Prostate gland (tissue), 2 donors: Measurements from ENCODE around the gene DISP2.

Source experiments
- CTCF ChIP-seq, 4 experiments: fragments of 200-600 bp in 2 of 4; fragments of 450-650 bp in 2 of 4; sonication (generic) in 2 of 4; IDR thresholded peaks; 1 replicate in 3 of 4; 2 replicates in 1 of 4; pipeline ENCODE4 v1.5.1; 2016 to 2019; ENCODE audit warnings: antibody characterized with exemption in 4 of 4, mild to moderate bottlenecking in 2 of 4, moderate library complexity in 2 of 4
- POLR2A ChIP-seq: fragments of 450-650 bp; IDR thresholded peaks from one replicate; pipeline ENCODE4 v1.6.1; 2016; ENCODE audit warnings: antibody characterized with exemption, mild to moderate bottlenecking

GRCh38 chr15:40344217-40344616 lies 13.8 kb upstream of the DISP2 start:
- TF ChIP-seq CTCF (IDR thresholded peaks at IDR 0.05) (no peak), POLR2A (no peak)
